ENCODE data around the gene JUN. TPM values are rescaled to one million over a fixed set of nuclear protein-coding genes. Genes with fewer than 3 reads are reported as not detected.

The JUN gene
- total RNA-seq, 2 experiments from 2014 or later: 51.4 to 53.2 TPM

- Mint-ChIP-seq H3K4me3 (no peak overlapping the region), H3K27me3 (no peaks in the 10 kb centered on the region), H3K27ac (no peak overlapping the region), H3K36me3 (ENCODE audit: low read depth) (peaks cover 18% of the 10 kb centered on the region), H3K4me1 (ENCODE audit: low read depth) (no peaks in the 10 kb centered on the region), H3K9me3 (peaks cover 25% of the 10 kb centered on the region)
- ATAC-seq (no peak), DNase-seq (no peak)
- CTCF ChIA-PET: no interaction called here
- POLR2A ChIA-PET: no interaction called here
- TF ChIP-seq, protein P1, sequence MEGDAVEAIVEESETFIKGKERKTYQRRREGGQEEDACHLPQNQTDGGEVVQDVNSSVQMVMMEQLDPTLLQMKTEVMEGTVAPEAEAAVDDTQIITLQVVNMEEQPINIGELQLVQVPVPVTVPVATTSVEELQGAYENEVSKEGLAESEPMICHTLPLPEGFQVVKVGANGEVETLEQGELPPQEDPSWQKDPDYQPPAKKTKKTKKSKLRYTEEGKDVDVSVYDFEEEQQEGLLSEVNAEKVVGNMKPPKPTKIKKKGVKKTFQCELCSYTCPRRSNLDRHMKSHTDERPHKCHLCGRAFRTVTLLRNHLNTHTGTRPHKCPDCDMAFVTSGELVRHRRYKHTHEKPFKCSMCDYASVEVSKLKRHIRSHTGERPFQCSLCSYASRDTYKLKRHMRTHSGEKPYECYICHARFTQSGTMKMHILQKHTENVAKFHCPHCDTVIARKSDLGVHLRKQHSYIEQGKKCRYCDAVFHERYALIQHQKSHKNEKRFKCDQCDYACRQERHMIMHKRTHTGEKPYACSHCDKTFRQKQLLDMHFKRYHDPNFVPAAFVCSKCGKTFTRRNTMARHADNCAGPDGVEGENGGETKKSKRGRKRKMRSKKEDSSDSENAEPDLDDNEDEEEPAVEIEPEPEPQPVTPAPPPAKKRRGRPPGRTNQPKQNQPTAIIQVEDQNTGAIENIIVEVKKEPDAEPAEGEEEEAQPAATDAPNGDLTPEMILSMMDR (IDR thresholded peaks at IDR 0.05): no peak
- intact Hi-C loops (cut with micrococcal nuclease): no loop called here
These were observed 41.0 kb upstream of the JUN start for GRCh38 chr1:58824753-58825389.

DNA sequence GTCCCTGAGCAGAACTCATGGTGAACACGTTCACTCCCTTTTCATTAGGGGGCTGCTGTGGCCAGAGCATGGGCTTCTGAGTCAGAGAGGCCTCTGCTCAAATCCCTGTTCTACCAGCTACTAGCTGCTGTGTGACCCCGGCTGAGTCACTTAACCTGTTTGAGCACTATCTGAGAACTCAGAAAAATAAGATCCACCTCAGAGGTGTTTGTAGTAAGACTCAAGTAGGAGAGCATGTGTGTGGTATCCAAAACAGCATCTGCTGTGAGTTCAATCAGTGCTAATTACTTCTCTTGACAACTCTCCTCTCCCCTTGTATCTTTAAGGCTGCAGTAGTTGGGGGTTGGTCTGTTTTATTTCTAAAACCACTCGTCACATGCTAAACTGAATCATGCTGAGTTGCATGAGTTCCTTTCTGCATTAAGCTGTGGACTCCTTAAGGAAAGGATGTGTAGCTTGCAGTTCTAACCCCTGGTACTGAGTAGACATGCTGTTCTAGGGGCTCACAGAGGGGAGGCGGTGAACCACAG lies 39.7 kb upstream of the JUN start:
- no peak overlapping the region for H3K27ac Mint-ChIP-seq
- H3K9me3 Mint-ChIP-seq: peaks cover 22% of the 10 kb centered on the region
- TF ChIP-seq, protein P1 (IDR thresholded peaks at IDR 0.05): no peak
- ChIA-PET POLR2A (interaction anchor here (1.0 kb wide), 1 partner anchor 10 kb away, joined by 3 read pairs; no protein-coding TSS in a partner anchor), CTCF (no interaction called here)
- H3K4me3 Mint-ChIP-seq: no peak overlapping the region
- intact Hi-C loops (cut with micrococcal nuclease): no loop called here
- peaks cover 18% of the 10 kb centered on the region for H3K36me3 Mint-ChIP-seq (ENCODE audit: low read depth)
- H3K27me3 Mint-ChIP-seq: no peaks in the 10 kb centered on the region
- DNase-seq (no peak), ATAC-seq (no peak)
- no peaks in the 10 kb centered on the region for H3K4me1 Mint-ChIP-seq (ENCODE audit: low read depth)

- Mint-ChIP-seq H3K9me3 (peaks cover 4% of the 10 kb centered on the region), H3K36me3 (ENCODE audit: low read depth) (peaks cover 2% of the 10 kb centered on the region), H3K4me3 (no peak overlapping the region), H3K4me1 (ENCODE audit: low read depth) (peaks cover 7% of the 10 kb centered on the region), H3K27me3 (no peaks in the 10 kb centered on the region), H3K27ac (no peak overlapping the region)
- no peak for DNase-seq
- CTCF ChIA-PET: interaction anchor here (1.6 kb wide), 1 partner anchor 21 kb away, joined by 3 read pairs; no protein-coding TSS in a partner anchor
- no peak for ATAC-seq
- intact Hi-C loops (cut with micrococcal nuclease): no loop called here
- TF ChIP-seq, protein P1 (IDR thresholded peaks at IDR 0.05): no peak
- POLR2A ChIA-PET: no interaction called here
These were observed 37.5 kb upstream of the JUN start for GRCh38 chr1:58821309-58821708.

- Mint-ChIP-seq H3K27ac (no peak overlapping the region), H3K36me3 (ENCODE audit: low read depth) (no peaks in the 10 kb centered on the region), H3K4me1 (ENCODE audit: low read depth) (peaks cover 18% of the 10 kb centered on the region), H3K27me3 (no peaks in the 10 kb centered on the region), H3K4me3 (no peak overlapping the region), H3K9me3 (no peaks in the 10 kb centered on the region)
- TF ChIP-seq, protein P1 (IDR thresholded peaks at IDR 0.05): no peak
- DNase-seq (no peak), ATAC-seq (no peak)
- ChIA-PET CTCF (no interaction called here), POLR2A (no interaction called here)
- intact Hi-C loops (cut with micrococcal nuclease): no loop called here
These were observed 35.1 kb upstream of the JUN start for GRCh38 chr1:58818976-58819375.

- no peaks in the 10 kb centered on the region for H3K9me3 Mint-ChIP-seq
- no peaks in the 10 kb centered on the region for H3K36me3 Mint-ChIP-seq (ENCODE audit: low read depth)
- DNase-seq (no peak), ATAC-seq (no peak)
- ChIA-PET POLR2A (no interaction called here), CTCF (no interaction called here)
- no peaks in the 10 kb centered on the region for H3K27me3 Mint-ChIP-seq
- intact Hi-C loops (cut with micrococcal nuclease): no loop called here
- TF ChIP-seq, protein P1 (IDR thresholded peaks at IDR 0.05): no peak
- peaks cover 25% of the 10 kb centered on the region for H3K4me1 Mint-ChIP-seq (ENCODE audit: low read depth)
- no peak overlapping the region for H3K27ac Mint-ChIP-seq
- H3K4me3 Mint-ChIP-seq: no peak overlapping the region
These were observed 34.2 kb upstream of the JUN start for GRCh38 chr1:58818075-58818474.

Measured in activated CD8-positive, alpha-beta T cell treated with anti-CD3 and anti-CD28 coated beads for 36 hours (primary cell).